HFF-Myc (cell line): Measurements from ENCODE around the gene DLG2.

ENCODE experiments used
- DNase-seq: peaks from one replicate; pipeline ENCODE4 v3.0.0-alpha.2; 2011; ENCODE audit warnings: low read depth; ENCODE audit errors: extremely low read depth
- H3K4me3 ChIP-seq: replicated peaks from 2 replicates; pipeline ENCODE4 v1.5.1; 2011; ENCODE audit warnings: low read depth, mild to moderate bottlenecking, control low read depth, low read length
- TF ChIP-seq, protein P1 (sequence below): IDR thresholded peaks from 2 replicates; pipeline ENCODE4 v1.5.1; 2012; ENCODE audit warnings: mild to moderate bottlenecking, low read depth, low read length, control low read depth; ENCODE audit errors: missing control alignments

DLG2 gene

DNA sequence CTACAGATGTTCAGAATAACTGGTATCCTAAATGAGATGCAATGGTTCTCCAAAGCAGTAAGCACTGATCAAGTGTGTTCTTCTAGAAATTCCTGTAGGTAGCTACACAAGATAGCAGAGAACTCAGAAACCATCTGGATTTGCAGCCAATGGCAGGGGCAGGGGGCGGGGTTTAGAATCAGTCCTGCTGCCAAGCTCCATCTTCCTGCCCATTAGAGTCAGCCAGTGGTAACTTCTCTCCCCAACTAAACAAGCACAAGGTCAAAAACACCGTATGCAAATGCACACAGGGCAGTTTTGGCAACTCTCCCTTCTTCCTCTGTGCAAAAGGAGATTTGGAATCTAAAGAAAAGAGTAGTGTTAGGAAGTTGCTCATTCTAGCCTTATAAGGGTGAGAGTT lies 2103.5 kb downstream of the DLG2 start:
- DNase-seq = no peak
- H3K4me3 ChIP-seq = no peak overlapping the region
- TF ChIP-seq, protein P1, sequence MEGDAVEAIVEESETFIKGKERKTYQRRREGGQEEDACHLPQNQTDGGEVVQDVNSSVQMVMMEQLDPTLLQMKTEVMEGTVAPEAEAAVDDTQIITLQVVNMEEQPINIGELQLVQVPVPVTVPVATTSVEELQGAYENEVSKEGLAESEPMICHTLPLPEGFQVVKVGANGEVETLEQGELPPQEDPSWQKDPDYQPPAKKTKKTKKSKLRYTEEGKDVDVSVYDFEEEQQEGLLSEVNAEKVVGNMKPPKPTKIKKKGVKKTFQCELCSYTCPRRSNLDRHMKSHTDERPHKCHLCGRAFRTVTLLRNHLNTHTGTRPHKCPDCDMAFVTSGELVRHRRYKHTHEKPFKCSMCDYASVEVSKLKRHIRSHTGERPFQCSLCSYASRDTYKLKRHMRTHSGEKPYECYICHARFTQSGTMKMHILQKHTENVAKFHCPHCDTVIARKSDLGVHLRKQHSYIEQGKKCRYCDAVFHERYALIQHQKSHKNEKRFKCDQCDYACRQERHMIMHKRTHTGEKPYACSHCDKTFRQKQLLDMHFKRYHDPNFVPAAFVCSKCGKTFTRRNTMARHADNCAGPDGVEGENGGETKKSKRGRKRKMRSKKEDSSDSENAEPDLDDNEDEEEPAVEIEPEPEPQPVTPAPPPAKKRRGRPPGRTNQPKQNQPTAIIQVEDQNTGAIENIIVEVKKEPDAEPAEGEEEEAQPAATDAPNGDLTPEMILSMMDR = no peak

DNA sequence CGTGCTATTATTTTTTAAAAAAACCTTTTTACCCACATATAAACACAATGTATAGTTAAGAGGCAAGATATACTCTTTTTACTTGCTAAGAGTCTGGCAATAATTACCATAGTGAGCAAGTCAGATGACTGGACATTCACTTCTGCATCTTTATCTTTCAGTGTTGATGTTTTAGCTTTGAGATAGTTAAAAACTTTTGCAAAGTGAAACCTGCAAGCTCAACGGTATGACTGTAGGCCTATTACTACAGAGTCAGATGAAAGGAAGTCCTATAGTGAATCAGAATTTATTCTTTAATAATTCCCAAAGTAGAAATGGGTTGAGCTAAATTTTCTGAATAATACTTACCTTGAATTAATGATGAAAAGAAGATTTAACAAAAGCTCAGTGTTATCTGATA lies 2104.2 kb downstream of the DLG2 start:
- TF ChIP-seq, protein P1 = no peak
- no peak for DNase-seq
- H3K4me3 ChIP-seq = no peak overlapping the region

DNA sequence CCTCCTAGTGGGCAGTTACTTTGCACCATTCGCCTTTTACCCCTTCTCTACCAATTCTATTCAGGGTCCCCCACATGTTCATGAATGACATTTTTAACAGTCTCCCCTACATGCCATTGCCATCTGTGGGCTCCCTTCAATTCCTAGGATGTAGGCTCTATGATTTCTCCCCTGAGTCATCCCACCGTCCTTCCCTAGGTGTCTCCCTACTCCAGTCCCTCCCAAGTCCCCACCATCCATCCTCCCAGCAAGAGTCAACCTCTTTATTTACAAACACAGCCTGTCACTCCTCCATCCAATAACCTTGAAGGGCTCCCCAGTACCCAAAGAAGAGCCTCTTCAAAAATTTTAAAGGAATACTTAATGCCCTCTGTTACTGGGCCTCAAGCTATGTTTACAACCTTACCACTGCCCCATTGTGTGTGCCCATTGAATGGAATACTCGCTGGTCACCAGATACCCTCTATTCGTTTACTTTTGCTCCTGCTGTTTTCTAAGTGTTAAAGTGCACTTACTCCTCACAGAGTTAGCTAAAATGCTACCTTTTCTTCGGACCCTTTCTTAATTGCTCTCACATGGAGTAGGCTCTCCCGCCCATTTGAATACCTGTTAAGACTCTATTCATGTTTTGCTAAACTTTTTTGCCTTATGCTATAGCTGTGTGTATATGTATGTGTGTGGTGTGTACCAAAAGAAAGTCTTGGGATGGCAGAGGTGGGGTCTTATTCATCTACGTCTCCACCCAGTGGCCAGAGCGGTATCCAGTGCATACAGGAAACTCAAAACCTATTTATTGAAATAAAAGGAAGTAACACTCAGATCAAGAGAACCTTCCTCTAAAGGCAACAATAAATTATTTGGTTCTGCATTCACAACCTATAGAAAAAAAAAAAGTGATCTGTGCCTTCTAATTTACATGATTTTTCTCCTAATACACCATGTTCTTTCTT lies 2105.2 kb downstream of the DLG2 start:
- DNase-seq = no peak
- TF ChIP-seq, protein P1 = peak; percentile 25
- no peak overlapping the region for H3K4me3 ChIP-seq

DNA sequence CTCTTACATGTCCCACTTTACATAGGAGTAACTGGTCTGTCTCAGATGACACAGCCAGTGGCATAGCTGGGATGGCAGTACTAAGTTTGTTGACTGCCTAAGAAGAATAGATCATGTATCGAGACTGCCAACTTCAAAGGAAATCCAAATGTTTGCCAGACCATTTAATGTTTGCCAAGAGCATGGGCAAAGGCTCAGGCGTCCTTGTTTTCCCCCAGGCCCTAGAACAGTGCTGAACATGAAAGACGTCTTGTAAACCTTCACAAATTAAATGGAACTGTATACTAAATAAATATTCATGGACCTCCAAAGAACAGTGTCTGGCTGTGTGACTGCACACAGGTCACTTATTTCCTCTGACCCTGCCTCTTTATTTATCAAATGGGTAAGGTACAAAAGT lies 2106.3 kb downstream of the DLG2 start:
- TF ChIP-seq, protein P1 = no peak
- DNase-seq = no peak
- no peak overlapping the region for H3K4me3 ChIP-seq

DNA sequence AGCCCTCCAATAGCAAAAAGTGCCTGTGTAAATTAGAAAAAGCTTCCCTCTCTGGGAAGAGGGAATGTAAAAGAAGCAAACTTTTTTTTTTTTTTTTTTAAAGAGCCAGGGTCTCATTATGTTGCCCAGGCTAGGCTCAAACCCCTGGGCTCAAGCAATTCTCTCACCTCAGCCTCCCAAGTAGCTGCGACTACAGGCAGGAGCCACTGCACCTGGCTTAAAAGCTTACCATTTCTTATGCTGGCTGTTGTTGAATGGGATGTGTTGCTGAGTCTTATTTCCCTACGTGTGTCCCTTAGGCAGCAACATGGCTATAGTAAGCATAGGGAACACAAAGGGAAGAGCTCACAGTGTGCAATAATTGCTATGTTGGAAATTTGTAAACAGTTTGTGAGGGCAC lies 2115.5 kb downstream of the DLG2 start:
- H3K4me3 ChIP-seq = no peak overlapping the region
- DNase-seq = no peak
- TF ChIP-seq, protein P1 = no peak

DNA sequence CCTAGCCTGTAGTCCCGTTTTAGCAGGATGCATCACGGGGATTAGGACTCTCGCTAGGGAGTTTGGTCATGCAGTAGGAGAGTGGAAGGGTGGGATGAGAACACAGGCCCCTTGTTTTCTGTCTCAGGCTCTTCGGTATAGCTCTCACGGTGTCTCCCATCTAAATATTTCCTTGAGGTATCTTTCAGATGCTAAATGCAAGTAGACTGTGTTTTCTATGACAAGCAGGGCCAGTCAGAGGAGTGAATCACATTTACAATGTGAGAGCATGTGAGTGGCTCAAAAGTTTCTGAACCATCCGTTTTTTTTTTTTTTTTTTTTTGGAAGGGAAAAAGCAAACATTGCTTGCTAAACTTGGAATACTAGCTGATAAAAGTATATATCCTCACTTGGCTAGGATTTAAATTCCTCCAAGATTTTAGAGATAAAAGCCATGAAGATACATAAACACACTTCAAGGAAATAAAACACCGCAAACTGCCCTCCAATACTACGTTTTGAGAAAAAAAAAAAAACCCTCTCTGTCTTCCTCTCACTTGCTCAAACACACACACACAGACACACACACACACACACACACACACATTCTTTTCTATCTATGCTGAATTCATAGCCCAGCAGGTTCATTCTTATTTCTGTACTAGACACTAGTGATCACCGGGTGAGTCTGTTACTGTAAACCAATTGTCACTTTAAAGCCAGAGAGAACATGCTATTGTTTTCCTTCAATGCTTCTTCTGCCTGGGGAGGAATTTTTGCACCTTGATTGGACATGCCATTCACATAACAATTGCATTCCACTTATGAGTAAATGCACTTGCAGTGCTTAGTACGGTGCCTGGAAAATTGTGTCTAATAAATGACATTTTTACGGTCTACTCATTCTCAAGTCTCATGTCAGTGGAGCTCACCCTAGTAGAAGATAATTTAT lies 2116.3 kb downstream of the DLG2 start:
- no peak overlapping the region for H3K4me3 ChIP-seq
- DNase-seq = no peak
- TF ChIP-seq, protein P1 = no peak
